Memory B cell (primary cell): Measurements from ENCODE around the gene DNAJC30.
"Not testable (repeated sequence)": the region's sequence is repeated elsewhere in the genome, so short reads cannot be mapped to it uniquely, and the experiment has no call there.

Experiments used
- ATAC-seq: fragments of 150-1000 bp; cut with Tn5 transposase; 2 replicates; pipeline ENCODE4 v1.10.0; 2021; ENCODE audit warnings: low read depth, mild to moderate bottlenecking, moderate library complexity
- DNase-seq, 2 donors: peaks; one replicate each; pipeline ENCODE4 v3.0.0; 2022; ENCODE audit warnings: low spot score in 2 of 2
- H3K27ac Mint-ChIP-seq: one replicate; pipeline ENCODE4 v1.8.0; 2022; ENCODE audit warnings: mild to moderate bottlenecking, moderate library complexity, mixed read lengths
- H3K27me3 Mint-ChIP-seq: one replicate; pipeline ENCODE4 v1.8.0; 2022; ENCODE audit warnings: mixed read lengths
- H3K36me3 Mint-ChIP-seq: one replicate; pipeline ENCODE4 v1.8.0; 2022; ENCODE audit warnings: mild to moderate bottlenecking, mixed read lengths
- H3K4me1 Mint-ChIP-seq: one replicate; pipeline ENCODE4 v1.8.0; 2022; ENCODE audit warnings: mixed read lengths
- H3K4me3 Mint-ChIP-seq: one replicate; pipeline ENCODE4 v1.8.0; 2022; ENCODE audit warnings: mild to moderate bottlenecking, moderate library complexity, mixed read lengths
- H3K9me3 Mint-ChIP-seq: one replicate; pipeline ENCODE4 v1.8.0; 2022; ENCODE audit warnings: mixed read lengths

DNAJC30 gene

DNA sequence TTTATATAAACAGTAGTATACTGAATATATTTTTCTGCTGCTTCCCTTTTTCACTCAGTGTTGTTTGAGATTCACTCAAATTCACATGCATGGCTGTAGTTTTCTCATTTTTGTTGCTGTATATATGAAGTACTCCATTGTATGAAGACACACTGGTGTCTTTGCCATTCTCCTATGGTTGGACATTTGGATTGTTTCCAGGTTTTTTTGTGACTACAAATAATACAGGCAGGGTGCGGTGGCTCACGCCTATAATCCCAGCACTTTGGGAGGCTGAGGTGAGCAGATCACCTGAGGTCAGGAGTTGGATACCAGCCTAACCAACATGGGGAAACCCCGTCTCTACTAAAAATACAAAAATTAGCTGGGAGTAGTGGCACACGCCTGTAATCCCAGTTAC, 22.7 kb downstream of the DNAJC30 start:
- peaks cover 22% of the 10 kb centered on the region for H3K27me3 Mint-ChIP-seq

DNA sequence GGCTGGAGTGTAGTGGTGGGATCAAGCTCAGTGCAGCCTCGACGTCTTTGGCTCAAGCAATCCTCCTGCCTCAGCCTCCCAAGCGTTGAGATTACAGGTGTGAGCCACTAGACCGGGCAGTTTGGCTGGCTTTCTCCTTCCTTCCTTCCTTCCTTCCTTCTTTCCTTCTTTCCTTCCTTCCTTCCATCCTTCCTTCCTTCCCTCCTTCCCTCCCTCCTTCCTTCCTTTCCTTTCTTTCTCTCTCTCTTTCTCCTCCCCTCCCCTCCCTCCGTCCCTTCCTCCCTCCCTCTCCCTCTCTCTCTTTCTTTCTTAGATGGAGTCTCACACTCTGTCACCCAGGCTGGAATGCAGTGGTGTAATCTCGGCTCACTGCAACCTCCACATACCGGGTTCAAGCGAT, 23.3 kb downstream of the DNAJC30 start:
- Mint-ChIP-seq H3K4me1 (no peaks in the 10 kb centered on the region), H3K9me3 (peaks cover 6% of the 10 kb centered on the region), H3K27ac (no peak overlapping the region), H3K36me3 (peaks cover 5% of the 10 kb centered on the region), H3K4me3 (no peak overlapping the region), H3K27me3 (peaks cover 27% of the 10 kb centered on the region)
- ATAC-seq (no peak), DNase-seq (no peak)

More for the DNA sequence above, 22.7 kb downstream of the DNAJC30 start:
- H3K36me3 Mint-ChIP-seq, H3K4me1 Mint-ChIP-seq, H3K4me3 Mint-ChIP-seq, H3K27ac Mint-ChIP-seq, H3K9me3 Mint-ChIP-seq, DNase-seq, ATAC-seq: not testable (repeated sequence)

DNA sequence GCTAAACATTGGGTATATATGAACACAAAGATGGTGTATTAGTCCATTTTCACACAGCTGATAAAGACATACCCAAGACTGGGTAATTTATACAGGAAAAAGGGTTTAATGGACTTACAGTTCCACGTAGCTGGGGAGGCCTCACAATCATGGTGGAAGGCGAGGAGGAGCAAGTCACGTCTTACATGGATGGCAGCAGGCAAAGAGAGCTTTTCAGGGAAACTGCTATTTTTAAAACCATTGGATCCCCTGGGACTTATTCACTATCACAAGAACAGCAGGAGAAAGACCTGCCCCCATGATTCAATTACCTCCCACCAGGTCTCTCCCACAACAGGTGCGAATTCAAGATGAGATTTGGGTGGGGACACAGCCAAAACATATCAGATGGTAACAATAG, 27.9 kb downstream of the DNAJC30 start:
- DNase-seq, H3K4me3 Mint-ChIP-seq, H3K36me3 Mint-ChIP-seq, H3K4me1 Mint-ChIP-seq, H3K27ac Mint-ChIP-seq, ATAC-seq, H3K9me3 Mint-ChIP-seq: not testable (repeated sequence)
- H3K27me3 Mint-ChIP-seq: peaks cover 25% of the 10 kb centered on the region

DNA sequence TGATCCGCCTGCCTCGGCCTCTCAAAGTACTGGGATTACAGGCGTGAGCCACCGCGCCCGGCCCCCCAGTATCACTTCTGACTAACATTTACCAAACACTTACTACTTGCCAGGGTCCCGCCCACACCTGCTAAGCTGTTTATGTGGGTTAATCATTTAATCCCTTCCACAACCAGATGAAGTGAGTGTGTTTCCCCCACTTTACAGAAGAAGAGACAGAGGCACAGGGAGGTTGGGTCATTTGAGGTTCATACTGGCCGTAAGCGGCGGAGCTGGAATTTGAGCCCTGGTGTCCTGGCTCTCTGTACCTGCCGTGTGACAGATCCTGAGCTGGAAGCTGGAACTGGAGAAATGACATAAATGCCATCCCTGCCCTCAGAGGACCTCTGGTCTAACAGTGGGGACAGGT, 30.7 kb downstream of the DNAJC30 start:
- DNase-seq (no peak), ATAC-seq (no peak)
- Mint-ChIP-seq H3K9me3 (no peaks in the 10 kb centered on the region), H3K27ac (no peak overlapping the region), H3K4me3 (no peak overlapping the region), H3K4me1 (peaks cover 15% of the 10 kb centered on the region), H3K36me3 (peaks cover 3% of the 10 kb centered on the region), H3K27me3 (peaks cover 35% of the 10 kb centered on the region)

DNA sequence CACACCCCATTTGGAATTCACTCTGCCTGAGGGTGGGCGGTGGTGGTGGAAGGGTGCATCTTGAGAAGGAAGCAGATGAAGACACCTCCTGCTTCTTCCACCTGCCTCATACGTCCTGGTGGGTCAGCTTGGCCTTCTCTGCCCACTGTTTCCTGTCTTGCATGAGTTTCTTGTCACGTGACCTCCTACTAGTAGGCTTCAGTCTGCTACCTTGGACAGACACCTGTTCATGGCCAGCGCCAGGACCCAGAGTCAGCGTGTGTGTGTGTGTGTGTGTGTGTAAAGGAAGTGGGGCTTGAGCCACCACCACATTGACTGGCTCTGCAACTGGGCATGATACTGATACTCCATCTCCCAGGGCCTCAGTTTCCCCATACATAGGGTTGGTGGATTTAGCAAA, 32.7 kb downstream of the DNAJC30 start:
- Mint-ChIP-seq H3K9me3 (no peaks in the 10 kb centered on the region), H3K27ac (no peak overlapping the region), H3K4me3 (no peak overlapping the region), H3K36me3 (peaks cover 3% of the 10 kb centered on the region), H3K4me1 (peaks cover 15% of the 10 kb centered on the region), H3K27me3 (peaks cover 44% of the 10 kb centered on the region)
- DNase-seq (no peak), ATAC-seq (no peak)

DNA sequence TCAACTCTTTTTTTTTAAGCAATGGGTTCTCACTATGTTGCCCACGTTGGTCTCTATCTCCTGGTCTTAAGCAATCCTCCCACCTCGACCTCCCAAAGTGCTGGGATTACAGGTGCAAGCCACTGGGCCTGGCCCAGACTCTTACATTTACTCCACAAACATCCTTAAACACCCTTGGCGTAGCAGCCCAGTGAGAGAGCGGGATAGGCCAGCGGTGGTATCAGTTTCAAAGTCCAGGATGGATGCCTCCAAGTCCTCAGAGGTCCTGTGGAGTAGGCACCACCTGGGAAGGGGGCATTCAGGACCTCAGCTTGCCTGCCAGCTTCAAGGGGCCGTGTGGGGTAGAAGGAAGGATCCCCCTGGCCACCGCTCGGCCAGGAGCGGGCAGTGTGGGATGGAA, 33.7 kb downstream of the DNAJC30 start:
- H3K27ac Mint-ChIP-seq: no peak overlapping the region
- H3K36me3 Mint-ChIP-seq: peaks cover 3% of the 10 kb centered on the region
- peaks cover 38% of the 10 kb centered on the region for H3K27me3 Mint-ChIP-seq
- ATAC-seq (no peak), DNase-seq (no peak)
- peak overlapping the region; percentile 15 for H3K4me3 Mint-ChIP-seq
- peaks cover 15% of the 10 kb centered on the region for H3K4me1 Mint-ChIP-seq
- H3K9me3 Mint-ChIP-seq: no peaks in the 10 kb centered on the region

DNA sequence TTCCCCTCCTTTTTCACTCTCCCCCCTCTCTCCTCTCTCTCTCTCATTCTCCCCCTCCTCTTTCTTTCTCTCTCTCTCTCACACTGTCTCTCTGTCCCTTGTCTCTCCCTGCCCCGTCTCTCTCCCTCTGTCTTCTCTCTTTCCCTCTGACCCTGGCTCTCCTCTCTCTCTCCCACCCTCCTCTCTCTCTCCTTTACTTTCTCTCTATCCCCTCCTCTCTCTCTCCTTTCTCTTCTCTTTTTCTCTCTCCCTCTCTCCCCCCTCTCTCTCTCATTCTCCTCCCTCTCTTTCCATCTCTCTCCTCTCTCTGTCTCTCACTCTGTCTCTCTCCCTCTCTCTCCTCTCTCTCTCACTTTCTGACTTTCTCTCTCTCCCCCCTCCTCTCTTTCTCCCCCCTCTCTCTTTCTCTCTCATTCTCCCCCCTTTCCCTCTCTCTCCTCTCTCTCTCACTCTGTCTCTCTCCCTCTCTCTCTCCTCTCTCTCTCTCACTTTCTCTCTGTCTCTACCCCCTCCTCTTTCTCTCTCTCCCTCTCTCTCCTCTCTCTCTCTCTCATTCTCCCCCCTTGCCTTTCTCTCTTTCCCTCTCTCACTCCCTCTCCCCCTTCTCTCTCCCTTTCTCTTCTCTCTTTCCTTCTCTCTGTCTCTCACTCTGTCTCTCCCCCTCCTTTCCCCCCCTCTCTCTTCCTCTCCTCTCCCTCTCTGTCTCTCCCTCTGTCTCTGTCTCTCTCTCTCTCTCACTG, 34.5 kb downstream of the DNAJC30 start:
- ATAC-seq: no peak
- Mint-ChIP-seq H3K9me3 (no peaks in the 10 kb centered on the region), H3K4me3 (peak overlapping the region; percentile 83), H3K27ac (peak overlapping the region; percentile 28), H3K27me3 (peaks cover 38% of the 10 kb centered on the region), H3K4me1 (peaks cover 15% of the 10 kb centered on the region), H3K36me3 (peaks cover 3% of the 10 kb centered on the region)
- DNase-seq: no peak

DNA sequence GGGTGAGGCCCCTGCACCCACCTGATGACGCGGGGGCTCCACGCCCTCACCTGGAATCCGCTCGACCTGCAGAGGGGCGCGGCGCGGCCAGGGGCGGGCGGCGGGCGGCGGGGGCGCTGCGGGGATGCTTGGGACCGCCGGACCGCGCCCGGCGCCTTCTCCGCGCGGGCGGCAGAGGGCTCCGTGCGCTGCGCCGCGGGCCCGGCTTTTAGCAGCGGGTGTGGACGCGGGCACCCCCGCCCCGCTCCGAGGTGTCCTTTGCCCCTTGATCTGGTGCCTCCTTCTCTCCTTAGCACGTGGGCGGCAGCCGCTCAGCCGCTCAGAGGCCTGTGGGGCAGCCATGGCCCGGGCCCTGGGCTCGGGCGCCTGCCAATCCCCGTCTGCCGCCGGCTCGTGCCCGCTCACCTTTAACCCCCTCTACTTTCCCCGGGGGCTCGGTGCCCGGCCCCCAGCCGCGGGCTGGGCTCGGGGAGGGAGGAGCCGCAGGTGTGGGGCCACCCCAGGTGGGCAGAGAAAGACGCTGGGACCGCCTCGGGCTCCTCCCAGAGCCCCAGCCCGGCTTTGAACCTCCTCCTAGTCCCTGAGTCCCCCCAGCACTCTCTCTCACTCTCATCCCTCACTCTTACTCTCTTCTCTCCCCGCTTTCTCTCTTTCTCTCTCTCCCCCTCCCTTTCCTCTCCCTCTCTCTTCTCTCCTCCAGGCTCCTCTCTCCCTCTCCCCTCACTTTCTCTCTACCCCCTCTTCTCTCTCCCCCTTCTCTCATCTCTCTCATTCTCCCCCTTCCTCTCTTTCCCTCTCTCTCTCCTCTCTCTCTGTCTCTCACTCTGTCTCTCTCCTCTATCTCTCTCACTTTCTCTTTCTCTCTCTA, 35.3 kb downstream of the DNAJC30 start:
- Mint-ChIP-seq H3K27me3 (peaks cover 37% of the 10 kb centered on the region), H3K4me3 (peak overlapping the region; percentile 83), H3K27ac (peak overlapping the region; percentile 28), H3K4me1 (peaks cover 15% of the 10 kb centered on the region), H3K9me3 (no peaks in the 10 kb centered on the region), H3K36me3 (peaks cover 3% of the 10 kb centered on the region)
- DNase-seq: peak in 1 of 2 donors; percentile 45
- ATAC-seq: peak; percentile 85

DNA sequence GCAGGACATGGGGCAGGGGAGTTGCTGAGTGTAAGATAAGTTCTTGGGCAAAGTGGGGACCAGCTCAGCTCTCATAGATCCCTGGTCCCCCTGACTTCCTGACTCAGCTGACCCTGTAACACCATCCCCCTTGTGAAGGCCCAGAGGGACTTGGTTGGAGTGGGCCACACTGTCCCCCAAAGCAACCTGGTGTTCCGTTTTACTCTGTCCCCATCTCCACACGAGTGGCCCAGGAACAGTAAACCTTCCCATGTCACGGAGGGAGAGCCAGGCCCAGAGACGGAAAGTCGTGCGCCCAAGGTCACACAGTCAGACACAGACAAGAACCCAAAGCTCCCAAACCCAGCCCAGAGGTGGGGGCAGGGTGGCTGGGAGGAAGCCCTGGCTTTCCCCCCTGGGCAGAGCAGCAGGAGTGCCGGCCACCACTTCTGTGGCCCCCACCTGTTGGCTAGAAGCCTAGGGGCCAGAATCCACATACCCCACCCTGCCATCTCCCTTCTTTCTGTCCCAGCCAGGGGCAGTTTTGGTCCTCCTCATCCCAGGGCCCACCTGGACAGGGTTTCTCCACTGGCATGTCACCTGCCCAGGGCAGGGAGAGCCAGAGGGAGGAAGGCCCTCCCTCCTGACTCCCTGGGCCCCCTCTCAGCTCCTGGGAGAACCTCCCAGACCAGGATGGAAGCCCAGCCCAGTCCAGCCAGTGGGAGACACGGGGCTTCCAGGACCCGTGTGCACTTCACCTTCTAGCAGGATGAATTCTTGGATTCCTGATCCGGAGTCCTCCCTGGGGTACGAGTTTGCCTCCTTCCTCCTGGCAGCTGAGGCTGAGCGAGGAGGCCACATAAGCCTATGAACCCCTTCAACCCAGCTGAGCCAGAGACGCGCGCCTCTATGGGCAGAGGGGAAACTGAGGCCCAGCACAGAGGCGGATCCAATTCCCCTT, 36.2 kb downstream of the DNAJC30 start:
- H3K27ac Mint-ChIP-seq: no peak overlapping the region
- H3K4me3 Mint-ChIP-seq: peak overlapping the region; percentile 30
- DNase-seq (no peak), ATAC-seq (no peak)
- H3K27me3 Mint-ChIP-seq: peaks cover 33% of the 10 kb centered on the region
- H3K4me1 Mint-ChIP-seq: peaks cover 15% of the 10 kb centered on the region
- H3K36me3 Mint-ChIP-seq: peaks cover 3% of the 10 kb centered on the region
- H3K9me3 Mint-ChIP-seq: no peaks in the 10 kb centered on the region

DNA sequence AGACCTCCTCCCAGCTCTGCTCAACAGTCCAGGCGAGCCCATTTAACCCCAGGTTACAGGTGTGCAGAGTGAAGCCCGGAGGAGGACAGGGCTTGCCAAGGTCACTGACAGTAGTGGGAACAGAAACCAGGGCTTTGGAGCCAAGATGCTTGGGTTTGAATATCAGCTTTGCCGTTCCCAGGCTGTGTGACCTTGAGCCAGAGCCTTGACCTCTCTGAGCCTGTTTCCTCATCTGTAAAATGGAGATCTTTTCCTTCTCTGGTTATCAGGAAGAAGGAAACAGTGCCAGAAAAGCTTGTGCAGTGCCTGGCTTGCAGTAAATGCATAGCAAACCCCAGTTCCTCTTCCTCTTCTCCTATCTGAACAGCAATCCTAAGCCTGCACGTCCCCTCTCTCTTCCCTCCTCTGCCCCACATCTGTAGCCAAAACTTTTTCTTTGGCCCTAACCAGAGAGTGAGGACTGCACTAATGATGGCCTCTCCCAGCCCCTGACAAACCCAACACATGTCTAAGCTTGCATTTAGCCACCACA, 37.5 kb downstream of the DNAJC30 start:
- Mint-ChIP-seq H3K36me3 (peaks cover 5% of the 10 kb centered on the region), H3K9me3 (peaks cover 2% of the 10 kb centered on the region), H3K4me3 (no peak overlapping the region), H3K4me1 (peaks cover 15% of the 10 kb centered on the region), H3K27ac (no peak overlapping the region), H3K27me3 (peaks cover 30% of the 10 kb centered on the region)
- no peak for DNase-seq
- ATAC-seq: no peak

DNA sequence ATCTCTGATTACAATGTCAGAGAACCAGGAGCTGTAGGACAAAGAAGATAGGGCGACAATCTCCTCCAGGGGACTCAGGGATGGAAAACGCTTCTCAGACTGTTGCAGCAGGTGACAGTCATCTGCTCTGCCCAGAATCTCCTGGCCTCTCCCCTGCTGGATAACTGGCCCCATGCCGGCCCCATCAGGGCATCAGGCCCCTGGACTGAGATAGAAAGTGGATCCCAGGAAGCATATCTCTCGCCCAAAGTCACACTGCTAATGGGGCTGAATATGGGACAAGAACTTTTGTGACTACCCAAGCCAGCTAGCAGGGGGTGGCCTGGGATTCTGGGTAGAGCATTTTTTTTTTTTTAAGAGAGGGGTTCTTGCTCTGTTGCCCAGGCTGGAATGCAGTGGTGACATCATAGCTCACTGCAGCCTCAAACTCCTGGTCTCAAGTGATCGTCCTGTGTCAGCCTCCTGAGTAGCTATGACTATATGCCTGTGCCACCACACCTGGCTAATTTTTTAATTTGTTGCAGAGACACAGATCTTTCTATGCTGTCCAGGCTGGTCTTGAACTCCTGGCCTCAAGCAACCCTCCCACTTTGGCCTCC, 38.5 kb downstream of the DNAJC30 start:
- no peak for ATAC-seq
- H3K27me3 Mint-ChIP-seq: peaks cover 28% of the 10 kb centered on the region
- H3K36me3 Mint-ChIP-seq: peaks cover 5% of the 10 kb centered on the region

DNA sequence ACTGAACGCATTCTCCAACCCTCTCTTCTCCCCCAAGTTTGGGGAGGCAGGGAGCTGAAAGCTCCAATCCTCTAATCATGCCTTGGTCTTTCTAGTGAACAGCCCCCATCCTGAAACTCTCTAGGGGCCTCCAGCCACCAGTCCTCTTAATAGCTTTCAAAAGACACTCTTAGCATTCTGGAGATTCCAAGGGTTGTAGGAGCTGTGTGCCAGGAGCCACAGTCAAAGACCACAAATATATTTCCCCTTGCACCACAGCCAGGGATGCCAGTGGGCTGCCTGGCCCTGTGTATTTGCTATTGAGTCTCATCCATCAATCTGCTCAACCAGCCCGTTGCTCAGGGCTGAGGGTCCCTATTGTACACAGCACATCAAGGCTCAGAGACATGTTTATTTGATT, 40.4 kb downstream of the DNAJC30 start:
- Mint-ChIP-seq H3K27me3 (peaks cover 14% of the 10 kb centered on the region), H3K4me1 (no peaks in the 10 kb centered on the region), H3K9me3 (peaks cover 2% of the 10 kb centered on the region), H3K4me3 (no peak overlapping the region), H3K36me3 (peaks cover 1% of the 10 kb centered on the region), H3K27ac (no peak overlapping the region)
- ATAC-seq (no peak), DNase-seq (no peak)

More for the DNA sequence above, 38.5 kb downstream of the DNAJC30 start:
- H3K4me1 Mint-ChIP-seq: peaks cover 15% of the 10 kb centered on the region
- H3K27ac Mint-ChIP-seq: no peak overlapping the region
- DNase-seq: no peak
- peaks cover 2% of the 10 kb centered on the region for H3K9me3 Mint-ChIP-seq
- H3K4me3 Mint-ChIP-seq: no peak overlapping the region

DNA sequence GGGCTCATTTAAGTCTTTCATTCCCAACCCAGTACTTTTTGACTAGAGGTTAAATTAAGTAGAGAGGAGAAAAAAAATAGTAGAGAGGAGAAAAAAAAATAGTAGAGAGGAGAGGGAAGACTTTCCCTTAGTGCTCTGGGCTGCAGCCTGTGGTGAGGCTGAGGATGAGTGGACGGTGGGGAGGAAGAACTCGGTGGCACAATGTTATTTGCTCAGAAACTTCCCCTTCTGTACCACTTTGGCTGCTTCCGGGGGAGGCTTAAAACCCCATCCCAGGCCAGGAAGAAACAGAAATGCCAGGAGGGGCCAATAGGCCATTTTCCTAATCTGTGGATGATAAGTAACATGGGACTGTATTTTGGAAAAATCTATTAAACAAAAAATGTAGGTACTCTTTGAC, 44.3 kb downstream of the DNAJC30 start:
- no peaks in the 10 kb centered on the region for H3K4me1 Mint-ChIP-seq
- H3K27me3 Mint-ChIP-seq: peaks cover 12% of the 10 kb centered on the region
- no peak overlapping the region for H3K27ac Mint-ChIP-seq
- H3K36me3 Mint-ChIP-seq: peaks cover 1% of the 10 kb centered on the region
- ATAC-seq (no peak), DNase-seq (no peak)
- H3K4me3 Mint-ChIP-seq: no peak overlapping the region
- peaks cover 3% of the 10 kb centered on the region for H3K9me3 Mint-ChIP-seq
